Stomach smooth muscle (tissue), 2 donors: ENCODE measurements around the gene CUL5.

Source experiments
- H3K27ac ChIP-seq: one replicate; pipeline ENCODE4 v1.7.0; 2013; ENCODE audit warnings: mild to moderate bottlenecking, low read length, inconsistent platforms
- H3K27me3 ChIP-seq, 2 donors: one replicate each; pipeline ENCODE4 v1.7.0; 2013; ENCODE audit warnings: low read length in 2 of 2; ENCODE audit not compliant: insufficient read depth in 2 of 2, control insufficient read depth in 1 of 2
- H3K36me3 ChIP-seq, 2 donors: one replicate each; pipeline ENCODE4 v1.7.0; 2013; ENCODE audit warnings: low read length in 2 of 2; ENCODE audit not compliant: control insufficient read depth in 2 of 2, insufficient read depth in 2 of 2
- H3K4me1 ChIP-seq: one replicate; pipeline ENCODE4 v1.7.0; 2013; ENCODE audit warnings: low read length; ENCODE audit not compliant: control insufficient read depth, insufficient read depth
- H3K4me3 ChIP-seq, 2 donors: one replicate each; pipeline ENCODE4 v1.7.0; 2013; ENCODE audit warnings: low read length in 2 of 2
- H3K9ac ChIP-seq, 2 donors: one replicate each; pipeline ENCODE4 v1.7.0; 2013; ENCODE audit warnings: low read length in 2 of 2, mild to moderate bottlenecking in 1 of 2
- H3K9me3 ChIP-seq, 2 donors: one replicate each; pipeline ENCODE4 v1.7.0; 2013; ENCODE audit warnings: low read length in 2 of 2; ENCODE audit not compliant: control insufficient read depth in 2 of 2
- donor health status: healthy.
- donor health status: Pancreatic carcinoma.

CUL5 gene

DNA sequence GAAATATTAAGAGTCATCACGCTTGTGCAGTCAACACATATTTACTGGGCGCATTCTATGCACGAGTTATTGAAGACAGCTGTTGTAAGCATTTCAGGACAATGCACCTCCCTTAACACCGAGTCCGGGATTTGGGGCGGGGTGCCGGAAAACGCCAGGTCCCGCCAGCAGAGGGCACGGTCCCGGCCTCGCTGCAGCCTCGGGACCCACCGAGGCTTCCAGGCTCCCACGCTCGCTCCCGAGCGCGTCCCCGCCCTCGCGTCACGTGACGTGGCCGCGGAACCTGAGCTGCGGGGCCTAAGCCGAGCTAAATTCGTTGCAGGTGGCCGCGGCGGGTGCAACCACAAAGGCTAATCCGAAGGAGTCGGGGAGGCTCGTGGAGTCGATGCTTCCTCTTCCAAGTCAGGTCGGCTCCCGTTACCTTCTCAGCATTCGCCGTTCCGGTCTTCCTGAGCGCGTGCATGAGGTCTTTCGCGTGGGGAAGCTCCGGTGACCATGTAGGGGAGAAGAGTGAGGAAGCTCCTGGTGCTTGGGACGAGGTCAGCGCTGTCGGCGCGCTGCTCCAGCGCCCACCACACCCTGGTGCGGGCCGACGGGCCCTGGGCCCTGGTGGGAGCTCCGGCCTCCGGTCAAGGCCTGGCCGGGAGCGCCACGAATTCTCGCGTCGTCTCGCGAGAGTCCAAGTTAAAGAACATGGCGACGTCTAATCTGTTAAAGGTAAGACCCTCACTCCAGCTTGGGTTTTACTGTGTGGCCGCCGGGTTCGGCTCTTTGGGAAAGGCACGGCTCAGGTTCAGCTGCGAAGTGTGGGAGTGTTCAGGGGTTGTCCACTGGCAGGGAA, at the start of gene CUL5:
Gene CUL5, plus strand, starts transcription at position 243 of the 841 bp plus-strand sequence. Its CDS starts 451 bp downstream, at position 694.
- H3K27ac ChIP-seq = peak within 1 kb of the TSS; percentile 97
- H3K4me3 ChIP-seq = peak within 1 kb of the TSS; percentile 100
- no peaks in the 10 kb centered on the region for H3K27me3 ChIP-seq
- no peaks in the 10 kb centered on the region for H3K9me3 ChIP-seq
- no peaks in the 10 kb centered on the region for H3K36me3 ChIP-seq
- H3K4me1 ChIP-seq = peaks cover 5% of the 10 kb centered on the region
- peak within 1 kb of the TSS; percentile 100 for H3K9ac ChIP-seq

DNA sequence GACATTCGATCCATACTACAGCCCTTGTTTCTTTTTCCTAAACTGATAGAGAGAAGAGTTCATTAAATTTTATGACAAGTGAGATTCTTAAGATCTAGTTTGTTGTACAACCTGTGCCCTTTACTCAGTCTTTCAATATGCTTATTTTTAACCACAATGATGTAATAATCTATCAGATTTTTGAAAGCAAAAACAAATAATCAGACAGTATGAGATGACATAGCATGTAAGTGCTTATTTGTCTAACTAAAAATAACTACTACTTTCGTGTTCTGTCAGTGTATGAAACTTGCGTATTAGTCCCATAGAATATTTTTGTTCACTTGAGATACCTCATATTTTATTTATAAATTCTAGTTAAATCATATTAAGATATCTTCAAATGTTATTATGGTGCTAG, 47.2 kb upstream of the CUL5 start:
- Histone ChIP-seq H3K9ac (no peak overlapping the region), H3K27ac (no peak overlapping the region), H3K27me3 (no peaks in the 10 kb centered on the region), H3K9me3 (no peaks in the 10 kb centered on the region), H3K4me1 (no peaks in the 10 kb centered on the region), H3K4me3 (no peak overlapping the region), H3K36me3 (no peaks in the 10 kb centered on the region)

DNA sequence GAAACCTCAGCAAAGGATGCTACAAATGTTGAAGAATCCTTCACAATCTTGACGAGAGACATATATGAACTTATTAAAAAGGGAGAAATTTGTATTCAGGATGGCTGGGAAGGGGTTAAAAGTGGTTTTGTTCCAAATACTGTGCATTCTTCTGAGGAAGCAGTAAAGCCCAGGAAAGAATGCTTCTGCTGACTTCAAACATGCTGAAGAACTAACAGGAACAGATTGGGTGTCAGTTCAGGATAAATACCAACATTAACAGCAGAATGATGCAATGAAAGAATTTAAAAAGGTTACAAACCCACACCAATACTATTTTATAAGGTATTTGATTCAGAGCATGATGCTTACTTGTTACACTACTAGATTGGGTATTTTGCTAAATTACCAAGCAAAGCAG, 46.5 kb upstream of the CUL5 start:
- H3K9ac ChIP-seq = no peak overlapping the region
- H3K27me3 ChIP-seq = no peaks in the 10 kb centered on the region
- no peaks in the 10 kb centered on the region for H3K9me3 ChIP-seq
- no peak overlapping the region for H3K27ac ChIP-seq
- H3K4me1 ChIP-seq = no peaks in the 10 kb centered on the region
- no peak overlapping the region for H3K4me3 ChIP-seq
- no peaks in the 10 kb centered on the region for H3K36me3 ChIP-seq

DNA sequence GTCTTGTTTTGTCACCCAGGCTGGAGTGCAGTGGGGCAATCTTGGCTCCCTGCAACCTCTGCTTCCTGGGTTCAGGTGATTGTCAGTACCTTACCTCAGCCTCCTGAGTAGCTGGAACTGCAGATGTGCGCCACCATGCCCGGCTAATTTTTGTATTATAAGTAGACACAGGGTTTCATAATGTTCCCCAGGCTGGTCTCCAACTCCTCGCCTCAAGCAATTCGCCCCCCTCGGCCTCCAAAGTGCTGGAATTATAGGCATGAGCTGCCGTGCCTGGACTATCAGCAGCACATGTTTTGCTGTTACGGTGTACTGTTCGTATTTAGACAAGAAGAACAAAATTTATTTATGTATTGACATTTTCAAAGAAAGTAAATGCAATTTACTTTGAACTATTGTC, 45.6 kb upstream of the CUL5 start:
- H3K9ac ChIP-seq = no peak overlapping the region
- H3K36me3 ChIP-seq = no peaks in the 10 kb centered on the region
- no peak overlapping the region for H3K4me3 ChIP-seq
- no peak overlapping the region for H3K27ac ChIP-seq
- no peaks in the 10 kb centered on the region for H3K9me3 ChIP-seq
- H3K27me3 ChIP-seq = no peaks in the 10 kb centered on the region
- H3K4me1 ChIP-seq = no peaks in the 10 kb centered on the region

DNA sequence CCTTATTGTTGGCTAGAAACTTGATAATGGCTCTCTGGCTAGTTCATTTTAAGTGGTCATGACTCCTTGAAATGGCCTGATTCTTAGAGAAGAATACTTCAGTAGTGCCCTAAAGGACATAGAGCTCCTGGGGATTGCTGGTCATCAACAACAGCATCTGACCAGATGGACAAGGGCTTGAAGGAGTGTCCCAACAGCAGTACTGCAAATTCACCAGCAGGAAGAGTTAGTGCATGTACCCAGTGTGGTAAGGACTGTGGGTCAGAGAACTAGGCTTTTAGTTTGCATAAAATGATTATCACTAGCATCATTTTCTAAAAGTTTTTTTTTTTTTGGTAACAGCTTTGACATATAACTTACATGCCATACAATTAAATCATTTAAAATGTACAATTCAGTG, 39.5 kb upstream of the CUL5 start:
- H3K27ac ChIP-seq = no peak overlapping the region
- no peaks in the 10 kb centered on the region for H3K4me1 ChIP-seq
- H3K27me3 ChIP-seq = no peaks in the 10 kb centered on the region
- no peaks in the 10 kb centered on the region for H3K36me3 ChIP-seq
- no peak overlapping the region for H3K4me3 ChIP-seq
- H3K9me3 ChIP-seq = no peaks in the 10 kb centered on the region
- H3K9ac ChIP-seq = no peak overlapping the region

DNA sequence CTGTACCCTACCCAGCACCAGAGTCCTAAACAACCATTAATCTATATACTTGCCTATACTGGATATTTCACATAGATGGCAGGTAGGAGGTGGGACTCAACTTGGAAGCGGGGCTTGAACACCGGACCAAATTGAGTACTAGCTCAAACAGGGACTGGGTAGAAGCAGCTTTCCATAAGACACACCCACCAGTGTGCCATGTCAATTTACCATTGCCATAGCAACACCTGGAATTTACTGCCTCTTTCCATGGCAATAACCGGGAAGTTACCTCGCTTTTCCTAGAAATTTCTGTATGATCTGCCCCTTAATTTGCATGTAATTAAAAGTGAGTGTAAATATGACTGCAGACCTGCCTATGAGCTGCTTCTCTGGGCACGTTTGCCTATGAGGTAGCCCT, 38.6 kb upstream of the CUL5 start:
- H3K27ac ChIP-seq = no peak overlapping the region
- H3K9me3 ChIP-seq = no peaks in the 10 kb centered on the region
- no peak overlapping the region for H3K4me3 ChIP-seq
- no peaks in the 10 kb centered on the region for H3K36me3 ChIP-seq
- H3K9ac ChIP-seq = no peak overlapping the region
- H3K4me1 ChIP-seq = no peaks in the 10 kb centered on the region
- no peaks in the 10 kb centered on the region for H3K27me3 ChIP-seq

DNA sequence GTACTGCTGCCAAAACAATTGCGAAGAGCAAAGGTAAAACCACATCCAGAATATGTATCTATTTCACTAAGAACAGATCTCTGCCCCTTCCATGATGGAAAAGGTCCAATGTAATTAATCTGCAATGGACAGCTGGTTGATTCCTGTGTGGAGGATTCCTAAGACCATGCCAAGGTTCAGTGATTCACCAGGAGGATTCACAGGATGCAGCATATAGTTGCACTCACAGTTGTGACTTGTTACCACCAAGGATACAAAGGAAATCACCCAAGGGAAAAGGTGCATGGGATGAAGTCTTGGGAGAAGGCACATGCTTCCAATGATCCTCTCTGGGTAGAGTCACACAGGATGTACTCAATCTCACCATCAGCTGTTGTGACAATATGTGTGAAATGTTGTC, 35.1 kb upstream of the CUL5 start:
- Histone ChIP-seq H3K27ac (no peak overlapping the region), H3K4me1 (no peaks in the 10 kb centered on the region), H3K4me3 (no peak overlapping the region), H3K27me3 (no peaks in the 10 kb centered on the region), H3K9me3 (no peaks in the 10 kb centered on the region), H3K36me3 (no peaks in the 10 kb centered on the region), H3K9ac (no peak overlapping the region)

DNA sequence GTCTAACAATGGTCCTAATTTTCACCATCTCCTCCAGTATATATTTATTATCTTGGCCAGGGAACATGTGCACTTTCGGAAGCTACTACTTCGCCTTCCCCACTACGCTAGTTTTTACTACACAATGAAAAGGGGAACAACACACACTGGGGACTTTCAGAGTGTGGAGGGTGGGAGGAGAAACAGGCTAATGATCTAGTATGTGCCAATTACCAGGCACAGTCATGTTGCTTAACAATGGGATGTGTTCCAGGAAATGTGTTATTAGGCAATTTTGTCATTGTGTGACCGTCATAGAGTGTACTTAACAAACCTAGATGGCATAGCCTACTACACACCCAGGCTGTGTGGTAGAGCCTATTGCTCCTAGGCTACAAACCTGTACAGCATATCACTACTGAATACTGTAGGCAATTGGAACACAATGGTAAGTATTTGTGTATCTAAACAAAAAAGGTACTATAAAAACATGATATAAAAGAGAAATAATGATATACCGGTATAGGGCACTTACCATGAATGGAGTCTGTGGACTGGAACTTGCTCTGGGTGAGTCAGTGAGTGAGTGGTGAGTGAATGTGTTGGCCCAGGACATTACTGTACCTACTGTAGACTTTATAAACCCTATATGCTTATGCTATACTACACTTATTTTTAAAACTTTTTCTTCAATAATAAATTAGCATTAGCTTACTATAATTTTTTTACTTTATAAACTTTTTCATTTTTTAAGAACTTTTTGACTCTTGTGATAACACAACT, 20.1 kb upstream of the CUL5 start:
- no peak overlapping the region for H3K4me3 ChIP-seq
- H3K27ac ChIP-seq = no peak overlapping the region
- H3K36me3 ChIP-seq = no peaks in the 10 kb centered on the region
- no peaks in the 10 kb centered on the region for H3K9me3 ChIP-seq
- H3K27me3 ChIP-seq = no peaks in the 10 kb centered on the region
- H3K9ac ChIP-seq = no peak overlapping the region
- H3K4me1 ChIP-seq = no peaks in the 10 kb centered on the region

DNA sequence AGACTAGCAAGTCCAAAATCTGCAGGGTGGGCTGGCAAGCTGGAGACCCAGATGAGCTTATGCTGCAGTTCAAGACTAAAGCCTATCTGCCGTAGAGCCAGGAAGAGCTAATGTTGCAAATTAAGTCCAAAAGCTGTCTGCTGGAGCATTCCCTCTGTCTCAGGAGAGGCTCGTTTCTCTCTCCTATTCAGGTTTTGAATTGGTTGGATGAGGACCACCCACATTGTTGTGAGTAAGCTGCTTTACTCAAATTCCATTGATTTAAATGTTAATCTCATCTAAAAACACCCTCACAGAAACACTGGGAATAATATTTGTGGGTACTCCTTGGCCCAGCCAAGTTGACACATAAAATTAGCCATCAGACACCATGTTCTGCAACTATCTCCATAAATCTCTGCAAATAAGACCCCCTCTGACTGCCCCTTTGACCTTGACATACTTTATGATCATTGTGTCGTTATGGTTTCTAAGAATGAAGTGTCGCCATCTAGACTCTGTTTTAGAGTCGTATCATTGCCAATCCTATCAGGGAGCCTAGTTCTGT, 16.8 kb upstream of the CUL5 start:
- H3K27me3 ChIP-seq = no peaks in the 10 kb centered on the region
- no peak overlapping the region for H3K9ac ChIP-seq
- no peak overlapping the region for H3K4me3 ChIP-seq
- no peaks in the 10 kb centered on the region for H3K36me3 ChIP-seq
- no peak overlapping the region for H3K27ac ChIP-seq
- H3K4me1 ChIP-seq = no peaks in the 10 kb centered on the region
- no peaks in the 10 kb centered on the region for H3K9me3 ChIP-seq

DNA sequence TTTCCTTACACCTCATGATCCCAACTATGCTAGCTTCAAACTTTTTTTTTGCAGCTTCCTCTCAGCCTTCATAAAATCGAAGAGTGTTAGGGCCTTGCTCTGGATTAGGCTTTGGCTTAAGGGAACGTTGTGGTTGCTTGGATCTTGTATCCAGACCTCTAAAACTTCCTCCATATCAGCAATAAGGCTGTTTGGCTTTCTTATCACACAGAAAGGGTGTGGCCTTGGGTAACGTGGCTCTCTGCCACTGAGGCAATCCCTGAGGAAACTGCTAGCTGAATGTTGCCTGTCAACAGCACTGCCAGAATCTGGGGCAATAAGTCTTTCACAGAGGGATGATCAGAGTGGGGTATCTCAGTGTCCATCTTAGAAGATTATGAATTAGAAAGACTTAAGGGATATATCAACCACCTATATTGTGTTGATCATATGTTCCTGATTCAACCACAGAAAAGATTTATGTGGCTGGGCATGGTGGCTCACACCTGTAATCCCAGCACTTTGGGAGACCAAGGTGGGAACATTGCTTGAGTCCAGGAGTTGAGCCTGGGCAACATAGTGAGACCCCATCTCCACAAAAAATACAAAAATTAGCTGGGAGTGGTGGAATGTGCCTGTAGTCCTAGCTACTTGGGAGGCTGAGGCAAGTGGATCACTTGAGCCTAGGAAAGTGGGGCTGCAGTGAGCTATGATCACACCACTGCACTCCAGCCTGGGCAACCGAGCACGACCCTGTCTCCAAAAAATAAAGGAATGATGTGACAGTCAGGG, 12.5 kb upstream of the CUL5 start:
- Histone ChIP-seq H3K9me3 (no peaks in the 10 kb centered on the region), H3K27me3 (no peaks in the 10 kb centered on the region), H3K4me3 (no peak overlapping the region), H3K9ac (no peak overlapping the region), H3K36me3 (no peaks in the 10 kb centered on the region), H3K4me1 (no peaks in the 10 kb centered on the region), H3K27ac (no peak overlapping the region)
